Inferior parietal cortex (tissue), 1 donor: Measurements from ENCODE around the gene ACADVL.

Experiments used
- DNase-seq: peaks from one replicate; pipeline ENCODE4 v3.0.0-alpha.2; 2016; ENCODE audit errors: extremely low spot score

Gene ACADVL

DNA sequence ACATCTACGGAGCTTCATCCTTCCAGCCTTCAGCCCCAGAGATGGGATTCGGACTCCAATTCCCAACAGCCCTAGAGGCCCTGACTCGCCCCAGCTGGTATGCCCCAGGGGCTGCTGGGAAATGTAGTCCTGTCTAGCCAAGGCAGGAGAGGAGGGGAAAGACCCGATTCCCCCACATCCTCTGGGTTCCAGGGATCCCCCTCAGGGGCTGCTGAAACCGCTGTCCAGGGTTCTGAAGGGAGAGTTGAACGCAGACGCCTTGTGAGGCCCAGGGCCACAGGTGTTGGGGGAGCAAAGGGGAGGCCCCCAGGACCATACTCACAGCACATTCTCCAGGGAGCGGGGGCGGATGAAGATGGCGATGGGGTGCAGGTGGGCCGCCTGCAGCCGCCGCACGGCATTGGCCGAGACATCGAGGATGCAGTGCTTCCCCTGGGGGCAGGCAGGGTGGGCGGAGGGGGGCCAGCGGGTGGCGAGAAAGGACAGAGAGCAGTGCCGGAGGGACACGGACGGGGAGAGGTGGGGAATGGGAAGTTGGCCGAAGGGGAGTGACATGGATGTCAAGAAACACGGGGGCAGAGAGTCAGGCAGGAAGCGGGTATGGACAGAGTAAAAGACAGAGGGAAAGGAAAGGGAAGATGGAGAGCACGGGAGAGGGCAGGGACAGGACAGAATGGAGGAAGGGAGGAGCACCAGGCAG lies 28.0 kb upstream of the ACADVL start:
- DNase-seq: peak; percentile 42

DNA sequence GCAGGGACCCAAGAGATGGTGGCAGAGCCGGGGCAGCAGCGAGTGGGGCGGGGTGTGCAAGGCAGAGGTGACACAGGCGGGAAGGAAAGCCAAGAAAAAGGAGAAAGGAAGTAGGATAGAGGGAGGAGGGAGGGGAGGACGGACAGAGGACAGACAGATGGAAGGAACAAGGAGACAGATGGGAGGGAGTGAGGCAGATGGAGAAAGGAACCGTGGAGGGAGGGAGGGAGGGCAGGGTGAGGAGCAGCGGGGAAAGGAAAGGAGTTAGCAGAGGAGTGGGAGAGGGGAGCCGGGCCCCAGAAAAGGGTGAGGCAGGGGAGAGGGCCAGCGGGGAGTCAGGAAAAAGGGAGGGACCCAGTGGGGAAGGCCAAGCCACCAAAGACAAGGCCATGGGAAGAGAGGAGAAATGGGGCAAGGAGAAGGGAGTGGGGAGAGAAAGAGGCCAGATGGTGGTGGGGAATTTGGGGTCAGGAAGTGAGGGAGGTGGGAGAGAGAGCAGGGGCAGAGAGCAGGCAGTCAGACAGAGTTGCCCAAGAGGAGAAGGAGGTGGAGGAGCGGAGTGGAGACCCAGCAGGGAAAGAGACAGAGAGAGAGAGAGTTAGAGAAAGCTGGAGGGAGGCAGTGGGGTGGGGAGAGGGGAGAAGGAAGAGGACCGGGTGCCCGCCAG lies 27.3 kb upstream of the ACADVL start:
- DNase-seq: no peak

DNA sequence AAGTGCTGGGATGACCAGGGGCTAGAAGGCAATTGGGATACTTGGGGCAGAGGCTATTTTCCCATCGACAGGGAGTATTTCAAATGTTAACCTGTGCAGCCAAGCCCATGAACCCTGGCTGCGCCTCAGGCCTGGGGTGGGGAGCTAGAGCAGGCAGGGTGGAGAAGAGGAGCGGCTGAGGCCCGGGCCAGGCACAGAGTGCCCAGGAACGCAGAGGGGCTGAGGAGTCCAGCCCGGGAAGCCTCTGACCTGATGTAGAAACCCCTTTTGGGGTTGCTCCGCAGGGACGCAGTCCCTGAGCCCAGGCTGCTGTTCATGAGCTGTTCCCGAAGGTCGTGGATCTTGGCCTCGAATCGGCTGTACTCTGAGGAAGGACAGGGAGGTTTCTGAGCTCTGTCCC lies 23.8 kb upstream of the ACADVL start:
- no peak for DNase-seq

DNA sequence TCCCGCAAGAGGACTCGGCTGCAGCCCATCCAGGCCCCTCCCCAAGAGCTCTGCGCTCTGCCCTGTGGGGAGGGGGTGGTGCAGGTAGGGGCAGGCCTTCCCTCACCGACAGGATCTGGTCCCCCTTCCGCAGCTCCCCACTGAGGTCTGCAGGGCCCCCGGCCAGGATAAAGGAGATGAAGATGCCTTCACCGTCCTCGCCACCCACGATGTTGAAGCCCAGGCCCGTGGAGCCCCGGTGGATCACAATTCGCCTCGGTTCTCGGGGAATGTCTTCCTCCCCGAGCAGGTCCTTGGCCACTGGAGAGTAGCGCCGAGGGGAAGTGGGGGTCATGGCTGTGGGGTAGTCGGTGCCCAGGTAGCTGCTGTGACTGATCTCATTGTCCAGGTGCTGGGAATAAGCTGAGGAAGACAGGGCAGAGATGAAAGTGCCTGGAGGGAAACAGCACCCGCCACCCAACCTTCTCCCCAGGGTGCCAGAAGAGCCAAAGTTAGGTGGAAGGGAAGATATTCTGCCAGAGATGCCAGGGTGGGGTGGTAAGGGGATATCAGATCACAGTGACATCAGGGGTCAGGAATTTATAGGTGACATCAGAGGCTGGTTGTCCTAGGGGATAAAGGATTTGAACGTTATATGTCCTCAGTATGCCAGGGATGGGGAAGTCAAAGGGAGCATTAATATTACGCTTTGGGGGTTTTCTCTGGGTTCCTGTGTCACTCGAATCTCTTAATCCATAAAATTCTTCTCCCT lies 22.9 kb upstream of the ACADVL start:
- no peak for DNase-seq

DNA sequence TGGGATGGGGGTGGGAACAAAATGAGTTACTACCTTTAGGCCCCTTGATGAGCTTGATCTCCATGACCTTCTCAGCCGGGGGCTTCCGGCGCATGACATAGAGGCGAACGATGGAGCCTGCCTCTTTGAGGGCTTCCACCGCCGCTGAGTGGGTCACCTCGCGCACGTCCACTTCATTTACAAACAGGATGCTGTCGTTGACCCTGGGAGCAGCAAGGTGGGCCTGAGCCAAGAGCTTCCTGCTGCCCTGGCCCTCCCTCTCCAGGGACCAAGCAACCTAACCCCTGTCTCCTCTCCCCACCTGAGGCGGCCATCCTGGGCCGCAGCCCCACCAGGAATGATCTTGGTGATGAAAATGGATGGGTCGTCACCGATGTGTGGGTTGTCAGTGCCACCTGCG lies 16.3 kb upstream of the ACADVL start:
- no peak for DNase-seq

DNA sequence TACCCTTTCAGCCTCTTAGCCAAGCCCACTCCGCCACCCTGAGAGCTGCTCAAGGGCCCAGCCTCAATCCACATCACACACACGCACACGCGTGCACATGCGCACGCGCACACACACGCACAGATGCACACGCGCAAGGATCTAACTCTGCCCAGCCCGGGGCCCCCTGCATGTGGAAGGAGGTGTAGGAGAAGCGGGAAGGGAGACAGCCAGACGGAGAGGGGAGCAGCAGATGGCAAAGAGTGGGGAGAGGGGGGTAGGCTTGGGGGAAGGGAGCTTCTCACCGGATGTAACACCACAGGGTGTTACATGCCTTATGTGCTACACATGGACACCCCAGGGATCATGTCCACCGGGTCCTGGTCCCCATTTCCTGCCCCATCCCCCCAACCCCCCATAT lies 15.4 kb upstream of the ACADVL start:
- DNase-seq: no peak

DNA sequence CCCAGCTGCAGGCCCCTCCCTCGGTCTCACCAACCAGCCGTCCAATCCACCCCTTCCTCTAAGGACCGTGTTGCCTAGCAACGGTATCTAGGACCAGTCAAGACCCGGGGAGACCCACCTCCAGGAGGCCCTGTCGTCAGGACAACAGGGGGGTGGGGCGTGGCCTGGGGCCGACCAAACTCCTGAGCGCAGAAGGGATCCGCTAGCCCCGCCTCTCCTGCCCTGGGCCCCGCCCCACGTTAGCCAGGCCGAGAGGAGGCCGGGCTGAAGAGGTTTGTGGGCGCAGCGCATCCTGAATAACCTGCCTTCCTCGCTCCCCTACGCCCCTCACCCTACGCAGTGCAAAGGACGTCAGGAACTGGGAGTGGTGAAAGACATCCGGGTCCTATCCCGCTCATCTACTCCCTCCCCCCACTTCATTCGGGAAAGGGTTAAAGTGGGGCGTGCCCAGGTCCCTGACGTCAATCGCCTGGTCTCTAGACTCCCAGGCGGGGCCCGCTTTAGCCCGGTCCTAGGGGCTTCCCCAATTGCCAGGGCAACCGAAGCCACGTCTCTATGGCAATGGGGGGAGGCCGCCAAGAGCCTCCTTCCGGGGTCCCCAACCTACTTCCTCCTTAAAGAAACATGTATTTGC lies 14.8 kb upstream of the ACADVL start:
- peak; percentile 77 for DNase-seq

DNA sequence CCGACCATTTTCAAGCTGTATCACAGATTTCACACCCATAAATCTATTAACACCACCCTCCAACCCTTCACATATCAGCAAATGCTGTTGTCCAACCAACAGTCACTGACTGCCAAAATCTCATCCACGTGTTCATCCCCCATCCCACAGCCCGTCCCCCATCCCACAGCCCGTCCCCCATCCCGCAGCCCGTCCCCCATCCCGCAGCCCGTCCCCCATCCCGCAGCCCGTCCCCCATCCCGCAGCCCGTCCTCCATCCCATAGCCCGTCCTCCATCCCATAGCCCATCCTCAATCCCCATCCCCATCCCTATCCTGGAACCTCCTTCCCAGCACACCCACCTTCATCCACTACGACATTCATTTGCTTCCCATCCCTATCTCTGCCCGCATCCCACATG lies 14.2 kb upstream of the ACADVL start:
- DNase-seq: no peak

DNA sequence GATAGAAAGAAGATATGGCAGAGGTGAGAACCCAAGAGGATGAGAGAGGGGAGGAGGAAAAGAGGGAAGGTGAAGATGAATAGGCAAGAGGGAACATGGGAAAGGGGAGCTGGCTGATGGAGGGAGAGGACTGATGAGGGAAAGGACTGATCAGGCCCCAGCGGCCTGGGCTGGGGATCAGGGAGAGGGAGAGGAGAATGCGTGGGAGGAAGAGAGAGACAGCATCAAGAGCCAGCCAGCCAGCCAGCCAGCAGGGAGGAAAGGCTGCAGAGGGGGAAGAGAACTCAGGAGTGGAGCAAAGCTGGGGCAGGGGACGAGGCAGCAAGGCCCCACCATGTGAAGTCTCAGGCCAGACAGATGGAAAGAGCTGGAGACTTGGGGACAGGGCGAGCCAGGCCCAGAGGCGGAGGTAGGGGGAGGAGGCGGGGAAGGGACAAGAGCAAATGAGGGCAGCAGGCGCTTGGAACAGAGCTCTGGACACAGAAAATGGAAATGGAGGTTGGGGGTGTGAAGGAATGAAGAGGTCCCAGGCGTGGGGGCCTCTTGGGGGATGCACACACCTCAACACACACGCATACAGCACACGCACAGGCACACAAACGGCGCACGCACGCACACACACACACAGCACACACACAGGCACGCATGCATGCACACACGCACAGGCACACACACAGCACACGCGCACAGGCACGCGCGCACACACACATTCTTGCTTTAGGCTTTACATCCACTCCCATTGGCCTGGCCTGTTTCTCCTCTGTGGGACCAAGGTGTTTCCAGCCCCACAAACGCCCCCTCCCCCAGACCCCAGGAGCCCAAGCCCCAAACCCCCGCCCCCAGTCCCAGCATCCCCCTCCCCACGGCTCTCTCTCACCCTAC lies 12.4 kb upstream of the ACADVL start:
- DNase-seq: no peak

DNA sequence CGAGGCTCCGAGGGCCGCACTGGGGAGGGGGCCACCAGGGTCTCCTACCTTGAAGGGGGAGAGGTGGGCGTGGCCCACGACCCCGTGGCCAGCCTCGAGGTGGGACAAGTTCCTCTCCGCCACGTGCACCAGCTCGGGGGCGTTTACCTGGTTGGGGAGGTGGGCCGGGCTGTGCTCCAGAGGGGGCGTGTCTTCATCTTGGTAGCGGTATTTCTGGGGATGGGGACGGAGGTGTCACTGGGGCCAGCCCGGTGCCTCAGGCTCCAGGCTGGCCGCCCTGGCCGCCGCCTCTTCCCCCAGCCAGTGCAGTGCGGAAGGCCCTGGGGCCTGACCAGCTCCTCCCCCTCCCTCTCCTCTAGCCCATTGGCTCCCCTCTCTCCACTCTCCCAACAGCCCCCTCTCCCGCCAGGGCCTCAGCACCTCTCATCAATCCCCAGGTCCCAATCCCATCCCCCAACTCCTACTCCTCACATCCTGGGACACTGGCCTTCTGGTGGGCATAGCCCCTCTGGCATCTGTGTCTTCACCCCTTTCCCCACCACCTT lies 11.6 kb upstream of the ACADVL start:
- DNase-seq: no peak

DNA sequence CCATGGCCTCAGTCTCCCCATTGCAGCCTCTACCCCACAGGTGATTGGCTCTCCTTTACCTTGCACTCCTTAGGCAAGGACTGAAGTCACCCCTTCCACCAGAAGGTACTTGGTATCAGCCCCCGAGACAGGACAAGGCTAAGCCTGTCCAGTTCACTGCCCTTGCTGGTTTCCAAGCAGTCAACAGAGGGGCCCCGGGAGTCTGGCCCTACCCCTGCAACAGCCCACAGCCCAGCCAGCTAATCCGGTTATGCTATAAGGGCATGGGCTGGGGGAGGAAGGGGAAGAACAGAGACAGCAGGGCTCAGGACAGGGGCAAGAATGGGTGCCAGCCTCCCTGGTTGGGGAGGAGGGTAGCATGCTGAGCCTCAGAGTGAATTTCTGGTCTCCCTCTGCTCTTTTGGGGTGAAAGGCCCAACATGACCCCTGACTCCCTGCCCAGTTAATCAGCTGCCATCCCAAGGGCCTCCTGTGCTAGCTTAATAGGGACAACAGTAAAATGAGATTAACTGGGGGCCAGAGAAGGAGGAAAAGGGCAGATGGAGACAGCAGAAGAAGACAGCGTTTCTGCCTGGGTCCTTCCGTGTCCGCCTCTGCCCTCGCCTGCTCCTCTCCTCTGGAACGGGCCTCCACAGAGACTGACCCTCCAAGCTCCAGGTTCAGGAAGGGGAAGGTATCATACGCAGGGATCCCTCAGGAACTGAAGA lies 10.8 kb upstream of the ACADVL start:
- DNase-seq: no peak

DNA sequence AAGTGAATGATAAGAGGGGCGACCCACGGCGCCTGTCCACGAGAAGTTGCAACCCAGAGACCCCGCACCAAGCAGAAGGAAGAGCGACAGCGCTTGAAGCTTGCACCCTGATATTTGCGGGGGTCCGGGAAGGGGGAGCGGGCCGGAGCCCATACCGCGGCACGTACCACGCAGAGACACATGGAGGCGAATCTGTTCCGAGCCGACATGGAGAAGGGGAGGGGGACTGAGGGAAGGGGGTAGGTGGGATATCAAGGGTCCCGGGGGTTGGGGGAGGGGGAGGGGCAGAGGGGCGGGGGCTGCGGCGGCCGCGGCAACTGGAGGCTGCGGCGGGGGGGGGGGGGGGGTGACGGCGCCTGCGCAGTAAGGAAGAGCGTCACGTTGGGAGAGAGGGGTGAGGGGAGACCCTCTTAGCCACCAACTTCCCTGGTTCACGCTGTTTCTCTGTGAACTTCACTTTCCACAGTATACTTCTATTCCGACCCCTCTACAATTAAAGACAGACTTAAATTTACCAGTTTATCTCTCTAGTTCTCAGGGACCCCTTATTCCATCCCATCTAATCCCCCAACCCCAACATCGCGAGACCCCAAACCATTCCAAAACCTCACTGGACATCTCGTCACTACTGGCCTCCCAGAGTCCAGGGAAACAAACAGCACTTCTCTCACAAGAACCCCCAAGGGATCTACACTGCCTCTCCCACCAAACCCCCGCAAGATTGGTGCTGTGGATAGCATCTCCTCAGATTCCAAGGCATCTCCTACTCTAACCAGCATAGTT lies 8.1 kb upstream of the ACADVL start:
- no peak for DNase-seq

DNA sequence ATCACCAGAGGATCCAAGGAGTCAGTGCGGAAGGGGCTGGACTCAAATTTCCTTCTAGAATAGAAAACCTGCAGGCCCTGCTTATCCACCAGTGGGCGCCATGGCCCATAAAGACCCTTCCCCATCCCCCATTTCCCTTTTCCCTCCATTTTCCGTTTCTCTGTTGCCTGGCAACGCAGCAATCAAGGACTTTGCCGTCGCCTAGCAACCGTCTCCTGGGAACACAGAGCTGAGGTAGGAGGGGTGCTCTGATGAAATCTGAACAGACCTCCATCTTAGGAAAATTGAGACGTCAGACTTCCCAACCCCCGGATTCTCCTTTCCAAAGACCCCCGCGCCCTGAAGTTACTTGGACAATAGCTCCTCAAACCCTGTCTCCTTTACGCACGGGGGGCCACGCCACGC lies 5.8 kb upstream of the ACADVL start:
- DNase-seq: peak; percentile 77

DNA sequence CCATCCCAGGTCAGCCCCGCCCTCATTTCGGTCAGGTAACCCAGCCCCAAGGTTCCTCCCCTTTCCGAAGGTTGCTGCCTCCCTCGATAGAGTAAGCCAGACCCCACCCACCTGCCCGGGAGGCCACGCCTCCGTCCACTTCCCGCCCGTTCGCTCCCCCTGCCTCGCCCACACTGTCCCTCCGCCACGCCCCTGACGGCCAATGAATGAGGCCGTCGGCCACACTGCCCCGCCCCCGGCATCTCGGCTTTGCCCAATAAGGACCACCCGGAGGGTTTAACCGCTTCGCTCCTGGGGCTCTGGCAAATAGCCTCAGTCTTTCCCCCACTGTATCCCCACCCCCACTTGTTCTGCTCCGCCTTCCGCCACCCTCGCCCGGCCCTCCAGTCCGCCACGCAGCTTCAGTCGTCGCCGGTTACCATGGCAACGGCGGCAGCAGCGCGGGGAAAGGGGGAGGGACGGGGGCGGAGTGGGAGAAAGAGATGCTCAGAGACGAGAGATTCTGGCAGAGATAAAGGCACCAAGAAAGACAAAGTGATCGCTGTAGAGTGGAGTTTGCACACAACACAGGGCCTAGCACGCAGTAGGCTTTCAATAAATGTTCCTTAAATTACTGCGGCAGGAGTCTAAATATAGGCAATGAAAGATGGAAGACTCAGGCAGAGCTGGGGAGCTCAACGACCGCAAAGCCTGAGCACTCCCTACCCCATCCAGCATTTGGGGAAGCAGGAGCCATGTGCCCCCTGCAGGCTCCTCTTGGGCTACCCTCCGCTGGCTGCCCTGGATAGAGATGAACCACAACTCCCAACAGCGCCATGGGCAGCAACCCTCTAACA lies 5.2 kb upstream of the ACADVL start:
- peak; percentile 94 for DNase-seq

DNA sequence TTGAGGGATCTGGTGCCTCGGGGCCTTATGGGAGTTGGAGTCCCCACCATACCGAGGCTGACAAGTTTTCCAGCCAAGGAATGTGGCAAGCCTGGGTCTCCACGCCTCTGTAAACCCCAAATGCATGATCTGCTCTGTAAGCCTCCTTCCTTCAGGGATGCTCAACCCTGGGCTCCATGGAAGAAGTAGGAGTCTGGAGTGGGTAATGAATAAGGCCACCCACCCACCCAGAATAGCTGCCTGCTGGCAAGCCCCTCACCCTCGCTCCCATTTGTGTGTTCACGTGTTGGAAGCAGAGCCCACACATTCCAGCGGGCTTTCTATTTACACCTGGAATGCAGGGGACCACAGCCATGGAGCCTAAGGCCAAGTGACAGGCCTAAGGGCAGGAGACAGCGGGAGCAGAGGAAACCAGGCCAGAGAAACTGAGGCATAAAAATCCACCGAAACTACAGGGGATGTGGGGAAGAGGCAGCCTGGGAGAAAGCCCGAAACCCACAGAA lies 4.6 kb upstream of the ACADVL start:
- DNase-seq: no peak

DNA sequence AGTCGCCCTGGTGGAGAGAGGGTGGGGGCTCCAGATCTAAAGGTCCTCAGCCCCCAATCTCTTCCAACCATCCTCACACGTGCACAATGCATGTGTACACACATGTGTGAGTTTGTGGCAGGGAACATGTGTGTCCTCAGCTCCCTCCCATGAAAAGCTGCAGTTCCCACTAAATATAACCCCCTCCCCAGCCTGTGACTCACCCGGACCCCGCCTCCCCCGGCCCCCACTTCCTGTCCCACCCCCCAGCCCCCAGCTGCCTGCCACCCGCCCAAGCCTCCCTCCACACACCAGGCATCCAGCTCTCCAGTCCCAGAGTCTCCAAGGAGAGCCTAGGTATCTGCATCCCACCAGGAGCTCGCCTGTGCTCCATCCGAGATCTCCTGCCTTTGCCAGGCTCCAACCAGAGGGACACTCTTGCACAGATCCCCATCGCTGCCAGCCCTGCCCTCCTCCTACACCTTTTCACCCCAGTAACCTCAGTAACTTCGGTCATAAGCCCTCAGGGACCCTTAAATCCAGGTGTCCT lies 4.0 kb upstream of the ACADVL start:
- DNase-seq: no peak

DNA sequence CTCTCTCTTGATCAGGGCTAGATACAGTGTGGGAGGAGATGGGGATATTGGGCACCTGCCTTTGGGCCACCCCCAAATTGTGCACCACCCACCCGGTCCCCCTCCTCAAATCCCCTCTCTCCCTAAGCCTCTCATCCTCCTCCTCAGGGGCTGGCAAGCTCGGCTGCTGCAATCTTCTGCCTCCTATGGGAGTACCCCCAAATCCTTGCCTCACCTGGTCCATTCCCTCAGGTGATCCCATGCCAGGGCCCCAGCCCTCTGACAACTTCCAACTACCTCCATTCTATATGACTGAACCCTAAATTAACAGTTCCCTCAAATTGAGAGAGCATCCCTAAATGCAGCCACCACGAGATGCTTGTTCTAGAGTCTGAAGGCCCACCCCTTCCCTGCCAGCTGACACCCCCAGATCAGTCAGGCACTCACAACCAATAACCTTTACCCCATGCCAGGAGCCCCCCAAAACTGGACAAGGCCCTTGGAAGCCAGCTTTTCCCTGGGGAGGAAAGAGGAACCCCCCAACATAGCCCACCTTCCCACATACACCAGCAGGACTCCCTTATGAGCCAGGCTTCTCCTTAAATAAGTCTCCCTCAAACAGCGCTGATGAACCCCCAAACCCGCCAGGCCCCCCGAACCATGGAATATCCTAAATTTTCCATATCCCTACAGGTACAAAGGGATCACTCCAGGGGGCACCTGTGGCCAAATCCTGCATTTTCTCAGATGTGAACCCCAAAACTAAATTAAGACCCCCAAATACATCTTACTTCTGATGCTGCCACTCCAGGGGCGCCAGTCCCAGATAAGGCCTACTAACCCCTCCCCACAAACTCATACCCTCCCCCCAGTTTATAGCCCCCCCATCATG lies 3.3 kb upstream of the ACADVL start:
- no peak for DNase-seq
